Cortex of kidney (tissue), 1 donor: ENCODE data around the gene PLCXD3.

ENCODE experiments used
- DNase-seq: peaks from one replicate; lab custom pipeline; 2025; lab: John Stamatoyannopoulos, UW

The PLCXD3 gene

DNA sequence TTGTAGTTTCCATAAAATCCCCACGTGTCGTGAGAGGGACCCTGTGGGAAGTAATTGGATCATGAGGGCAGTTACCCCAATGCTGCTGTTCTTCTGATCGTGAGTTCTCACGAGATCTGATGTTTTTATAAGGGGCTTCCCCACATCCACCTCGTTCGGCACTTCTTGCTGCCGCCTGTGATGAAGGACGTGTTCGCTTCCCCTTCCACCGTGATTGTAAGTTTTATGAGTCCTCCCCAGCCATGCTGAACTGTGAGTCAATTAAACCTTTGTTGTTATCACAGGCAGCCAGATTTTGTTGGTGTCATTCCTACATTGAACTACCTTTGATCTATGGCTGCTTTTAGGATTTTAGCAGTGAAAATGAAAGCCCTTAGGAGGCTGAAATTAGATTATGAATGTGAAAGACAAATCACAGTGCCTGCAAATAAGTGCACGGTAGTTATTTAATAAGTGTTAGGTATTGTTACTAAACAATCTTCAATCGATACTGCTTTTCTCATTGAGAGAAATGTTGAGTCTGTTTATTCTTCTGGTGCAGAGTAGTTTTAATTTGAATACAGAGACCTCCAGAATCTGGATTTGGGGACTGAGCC, 229.1 kb downstream of the PLCXD3 start:
- no peak for DNase-seq

DNA sequence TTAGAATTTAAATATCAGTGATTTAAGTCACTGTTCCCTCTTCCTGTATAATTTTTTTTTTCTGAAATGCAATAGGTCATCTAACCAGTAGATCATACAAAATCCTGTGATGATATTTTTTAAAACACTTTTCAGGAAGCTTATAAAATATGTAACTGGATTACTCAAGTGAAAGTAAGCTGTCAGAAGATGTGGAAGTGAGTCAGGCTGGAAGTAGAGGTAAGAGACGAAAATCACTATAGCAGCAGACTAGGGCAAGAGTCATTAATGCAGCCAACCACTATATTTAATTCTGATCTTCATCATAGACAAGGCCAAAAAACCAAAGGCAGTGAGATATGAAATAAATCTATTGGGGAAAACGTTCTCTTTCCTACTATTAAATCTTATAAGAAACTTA, 231.4 kb downstream of the PLCXD3 start:
- no peak for DNase-seq

GRCh38 chr5:41277476-41278245, 232.7 kb downstream of the PLCXD3 start:
- DNase-seq = no peak

- no peak for DNase-seq
These were observed 234.4 kb downstream of the PLCXD3 start for GRCh38 chr5:41275813-41276512.

DNA sequence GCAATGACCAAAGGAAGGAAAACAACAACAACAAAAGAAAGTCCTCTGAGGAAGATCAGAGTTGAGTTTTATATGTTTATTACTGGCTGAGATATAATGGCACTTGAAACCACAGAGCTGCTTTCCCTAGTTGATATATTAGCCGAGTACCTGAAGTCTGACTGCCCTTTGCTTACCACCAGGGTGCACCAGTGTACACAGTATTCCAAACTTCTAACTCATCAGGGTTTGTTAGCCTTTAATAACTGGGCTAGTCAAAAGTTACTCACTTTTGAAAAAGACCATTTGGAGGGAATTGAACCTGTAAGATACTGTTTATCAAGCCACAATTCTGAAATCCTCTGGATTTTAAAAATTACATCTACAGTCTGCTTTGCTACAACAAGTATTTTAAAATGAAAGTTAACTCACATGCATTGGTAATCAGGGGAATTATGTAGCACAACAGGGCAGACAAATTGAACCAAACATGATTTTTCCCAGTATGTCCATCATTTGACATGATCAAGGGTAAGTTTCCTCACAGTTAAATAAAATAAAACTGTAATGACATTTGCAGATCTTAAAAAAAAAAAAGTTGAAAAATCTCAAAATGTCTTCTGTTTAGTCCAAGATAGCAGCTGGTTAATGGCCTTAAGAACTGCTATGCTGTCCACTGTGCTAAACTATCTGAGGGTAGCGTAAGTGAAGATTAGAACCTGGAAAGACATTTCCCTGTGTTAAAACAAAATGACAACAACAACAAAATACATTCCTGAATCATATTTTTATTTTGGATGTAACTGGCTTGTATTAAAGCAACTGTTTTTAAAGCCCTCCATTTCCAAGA, 239.8 kb downstream of the PLCXD3 start:
- no peak for DNase-seq

- DNase-seq = no peak
These were observed 241.5 kb downstream of the PLCXD3 start for GRCh38 chr5:41268894-41269293.

DNA sequence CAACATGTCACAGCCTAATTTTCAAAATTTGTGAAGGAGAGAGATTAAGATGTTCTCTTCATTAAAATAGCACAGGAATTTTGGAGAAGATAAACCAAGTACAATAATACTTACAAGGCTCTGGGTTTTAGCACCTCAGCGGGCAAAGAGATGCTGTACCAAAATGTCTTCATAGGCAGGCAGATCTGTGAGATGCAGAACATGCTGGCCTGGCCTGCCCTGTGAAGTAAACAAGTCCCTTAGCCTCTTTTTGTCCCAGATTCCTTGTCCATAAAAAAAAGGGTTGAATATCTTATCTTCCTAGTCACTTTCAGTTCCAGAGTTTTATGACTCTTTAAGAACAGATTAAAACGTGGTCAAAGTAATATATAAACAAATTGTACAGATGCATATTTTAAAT, 244.0 kb downstream of the PLCXD3 start:
- no peak for DNase-seq

DNA sequence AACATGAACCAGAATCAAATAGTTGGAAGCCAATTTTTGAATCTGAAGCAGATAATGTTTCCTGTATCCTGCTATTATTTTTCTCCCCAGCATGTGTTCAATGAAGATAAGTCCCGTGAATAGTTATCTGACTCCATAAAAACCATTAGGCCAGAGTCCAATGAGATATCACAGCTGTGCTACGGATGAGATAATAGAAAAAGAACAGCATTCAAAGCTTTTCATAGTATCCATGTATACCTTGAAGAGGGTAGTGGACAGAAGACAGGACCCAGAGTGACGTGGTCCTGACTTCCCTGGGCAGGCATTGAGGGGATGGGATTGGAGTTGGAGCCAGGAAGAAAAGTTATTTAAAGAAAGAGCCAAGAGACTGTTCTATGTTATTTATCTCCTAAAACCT, 246.4 kb downstream of the PLCXD3 start:
- no peak for DNase-seq

DNA sequence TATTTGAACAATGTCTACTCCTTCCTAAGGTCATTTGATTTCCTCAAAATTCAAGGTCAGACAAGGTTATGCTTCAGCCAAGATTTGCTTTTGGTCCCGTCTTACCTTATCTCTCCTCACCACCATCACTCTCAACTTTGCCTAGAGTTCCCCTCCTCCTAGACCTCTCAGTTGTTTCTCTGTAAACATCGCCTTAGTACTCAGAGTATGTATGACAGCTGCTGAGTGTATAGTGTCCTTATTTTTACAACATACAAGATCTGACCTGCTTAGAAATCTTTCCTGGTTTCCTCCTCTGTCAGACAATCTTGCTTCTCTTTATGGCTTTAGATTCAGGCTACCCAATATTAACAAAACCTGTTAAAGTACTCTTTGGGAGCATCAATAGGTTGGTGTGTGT, 247.1 kb downstream of the PLCXD3 start:
- no peak for DNase-seq
